GM19238 (cell line): ENCODE measurements around the gene LCMT2.

Experiments
- DNase-seq: peaks from one replicate; pipeline ENCODE4 v3.0.0; 2011; ENCODE audit warnings: low spot score; ENCODE audit not compliant: insufficient read length

The LCMT2 gene

DNA sequence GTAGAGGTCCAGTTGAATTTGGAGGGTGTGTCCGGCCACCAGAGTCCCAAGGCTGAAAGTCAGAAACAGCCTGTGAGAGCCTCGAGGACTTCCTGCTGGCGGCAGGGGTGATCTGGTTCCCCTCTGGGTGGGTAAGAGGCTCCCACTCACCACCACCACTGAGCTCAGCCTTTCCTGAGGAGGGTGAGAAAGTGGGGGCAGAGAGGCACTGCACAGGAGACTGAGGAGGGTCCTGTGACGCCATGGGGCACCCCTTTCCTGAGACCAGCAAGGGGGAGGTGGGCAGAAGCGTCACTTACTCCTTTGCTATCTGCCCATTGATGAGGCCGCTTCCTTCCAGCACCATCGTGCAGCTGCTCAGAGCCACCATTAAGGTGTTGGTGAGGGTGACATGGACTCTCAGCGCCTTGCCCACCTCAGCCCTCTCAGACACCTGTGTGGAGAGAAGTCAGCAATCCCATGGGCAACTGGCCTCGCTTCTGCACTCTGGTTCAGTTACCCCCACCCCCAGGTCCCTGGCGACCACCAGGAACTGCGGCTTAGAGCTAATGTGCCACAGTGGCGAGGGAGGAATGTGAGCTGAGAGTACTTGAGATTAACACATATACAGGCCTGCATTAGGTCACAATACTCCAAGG, 53.7 kb downstream of the LCMT2 start:
- DNase-seq: no peak

DNA sequence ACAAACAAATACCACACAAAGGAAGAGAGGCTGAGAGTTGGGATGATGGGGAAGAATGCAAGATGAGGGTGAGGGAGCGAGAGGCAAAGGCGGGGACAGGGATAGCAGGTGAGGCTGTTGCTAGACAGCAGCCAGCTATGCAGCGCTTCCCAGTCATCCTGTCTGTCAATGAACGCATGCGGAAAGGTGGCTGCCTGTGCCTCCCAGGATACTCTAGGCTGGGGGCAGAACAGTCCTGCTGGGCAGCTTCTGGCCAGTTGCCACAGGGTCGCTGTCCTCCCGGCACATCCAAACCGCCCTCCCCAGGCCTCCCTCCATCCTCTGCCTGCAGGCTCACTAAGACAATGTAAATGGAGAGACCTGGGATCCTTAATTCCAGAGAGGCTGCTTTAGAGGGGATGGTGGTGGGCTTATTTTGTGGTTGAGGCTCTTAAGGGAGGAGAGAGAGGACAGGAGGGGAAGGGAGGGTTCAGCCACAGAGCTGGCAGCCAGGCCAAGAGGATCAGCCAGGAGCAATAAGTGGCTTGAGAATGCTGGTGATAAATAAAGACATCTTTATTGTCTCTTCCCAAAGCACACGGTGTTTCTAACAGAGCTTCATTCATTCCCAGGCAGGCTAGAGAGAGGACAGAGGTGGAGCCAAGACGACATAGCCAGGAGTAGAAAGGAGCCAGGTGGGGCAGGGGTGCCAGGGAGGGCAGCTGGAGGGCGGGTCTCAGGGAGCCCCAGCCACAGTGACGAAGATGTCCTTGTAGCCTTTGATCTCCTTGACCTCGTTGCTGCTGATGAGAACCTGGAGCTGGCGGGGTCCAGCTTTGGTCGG, 54.4 kb downstream of the LCMT2 start:
- DNase-seq: no peak

DNA sequence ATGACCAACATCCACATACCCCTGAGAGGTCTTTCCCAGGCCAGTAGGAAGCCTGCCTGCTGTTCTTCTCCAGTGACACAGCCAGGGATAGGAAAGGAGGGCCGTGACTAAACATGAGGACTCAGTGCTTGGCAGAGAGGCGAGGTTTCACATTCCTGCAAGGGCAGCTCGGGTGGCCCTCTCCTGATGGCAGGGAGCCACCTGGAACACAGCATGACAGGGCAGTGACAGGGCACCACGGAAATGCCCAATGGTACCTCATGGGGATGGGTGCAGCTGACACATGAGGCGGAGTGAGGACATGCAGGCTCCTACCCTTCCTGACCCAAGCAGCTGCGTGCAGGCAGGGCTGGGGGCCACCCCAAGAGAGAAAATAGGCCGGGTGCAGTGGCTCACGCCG, 56.2 kb downstream of the LCMT2 start:
- DNase-seq: no peak
